ENCODE measurements around the gene COX17. TPM values are rescaled to one million over a fixed set of nuclear protein-coding genes. Genes with fewer than 3 reads are reported as not detected.

The COX17 gene
- total and polyA plus RNA-seq, 2 donors (not counting 3 experiments of a cell fraction or from before 2014, with no cell fraction given) = 19.8 to 37.6 TPM

DNA sequence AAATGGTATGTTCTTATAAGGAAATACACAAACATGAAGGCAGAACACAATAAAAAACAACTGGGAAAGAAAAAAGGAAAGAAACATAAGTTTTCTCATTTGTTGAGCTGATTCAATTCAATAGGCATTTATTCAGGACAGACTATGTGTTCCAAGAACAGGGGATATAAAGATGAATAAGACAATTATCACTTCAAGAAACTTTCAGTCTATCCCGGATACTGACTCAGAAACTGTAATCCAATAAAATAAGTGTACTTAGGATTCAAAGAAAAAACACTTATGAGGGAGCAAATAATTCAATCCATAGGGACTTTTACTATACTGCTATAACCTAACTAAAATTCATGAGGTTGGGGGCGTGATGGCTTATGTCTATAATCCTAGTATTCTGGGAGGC is 13.3 kb downstream of the COX17 start:
- dilution Hi-C loops (cut with MboI; ENCODE audit: extremely low pct_ligation_motif_present, low sequenced_read_pairs) (no loop called here), intact Hi-C loops (cut with micrococcal nuclease) (no loop called here)
- POLR2A ChIA-PET = no interaction called here
- DNase-seq (ENCODE audit: low read depth, low spot score) (no peak), FAIRE-seq (no peak)
- Histone ChIP-seq H2AFZ (ENCODE audit: low read depth, low read length) (no peak overlapping the region), H3K4me2 (ENCODE audit: insufficient read depth, low read length) (no peak overlapping the region), H4K20me1 (replicated peaks; ENCODE audit: control insufficient read depth, extremely low read depth, insufficient read depth, low read length) (no peaks in the 10 kb centered on the region), H3K4me3 (replicated peaks in 1 of 3; ENCODE audit: insufficient read depth in 1 of 3, low read depth in 1 of 3, low read length in 3 of 3) (no peak overlapping the region), H3K36me3 (ENCODE audit: control insufficient read depth in 2 of 2, extremely low read depth in 1 of 2, insufficient read depth in 2 of 2, low read length in 2 of 2) (no peaks in the 10 kb centered on the region), H3K4me1 (ENCODE audit: control insufficient read depth, extremely low read depth, insufficient read depth, low read length) (no peaks in the 10 kb centered on the region), H3K27ac (ENCODE audit: insufficient read depth, low read depth, low read length) (no peak overlapping the region), H3K9ac (replicated peaks; ENCODE audit: extremely low read depth, insufficient read depth, low read length) (no peak overlapping the region), H3K27me3 (ENCODE audit: control insufficient read depth in 2 of 2, insufficient read depth in 2 of 2, low read length in 2 of 2) (no peaks in the 10 kb centered on the region), H3K9me3 (replicated peaks; ENCODE audit: control insufficient read depth, insufficient read depth, low read length) (no peaks in the 10 kb centered on the region), H3K79me2 (ENCODE audit: control insufficient read depth, insufficient read depth, low read length) (no peaks in the 10 kb centered on the region), H3K9me1 (replicated peaks; ENCODE audit: control insufficient read depth, extremely low read depth, insufficient read depth, low read length) (no peaks in the 10 kb centered on the region)
- TF ChIP-seq POLR2AphosphoS5 (IDR thresholded peaks at IDR 0.05; ENCODE audit: insufficient read depth, low read depth, low read length) (no peak), MYC (IDR thresholded peaks at IDR 0.05; ENCODE audit: low read depth, low read length) (no peak), POLR2A (IDR thresholded peaks at IDR 0.05; ENCODE audit: low read depth, low read length) (no peak), FOS (IDR thresholded peaks at IDR 0.05; ENCODE audit: borderline replicate concordance, insufficient read depth, low read length) (no peak), JUN (IDR thresholded peaks at IDR 0.05; ENCODE audit: borderline replicate concordance, insufficient read depth, insufficient read length, low read depth) (no peak), GATA2 (IDR thresholded peaks at IDR 0.05; ENCODE audit: insufficient read depth, insufficient read length, low read depth, low read length) (no peak), EZH2 (IDR thresholded peaks at IDR 0.05; ENCODE audit: borderline replicate concordance, low read depth, low read length, severe bottlenecking) (no peak)
- TF ChIP-seq, protein P1, sequence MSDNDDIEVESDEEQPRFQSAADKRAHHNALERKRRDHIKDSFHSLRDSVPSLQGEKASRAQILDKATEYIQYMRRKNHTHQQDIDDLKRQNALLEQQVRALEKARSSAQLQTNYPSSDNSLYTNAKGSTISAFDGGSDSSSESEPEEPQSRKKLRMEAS (IDR thresholded peaks at IDR 0.05; ENCODE audit: insufficient read depth, insufficient read length) = no peak
- TF ChIP-seq, protein P2, sequence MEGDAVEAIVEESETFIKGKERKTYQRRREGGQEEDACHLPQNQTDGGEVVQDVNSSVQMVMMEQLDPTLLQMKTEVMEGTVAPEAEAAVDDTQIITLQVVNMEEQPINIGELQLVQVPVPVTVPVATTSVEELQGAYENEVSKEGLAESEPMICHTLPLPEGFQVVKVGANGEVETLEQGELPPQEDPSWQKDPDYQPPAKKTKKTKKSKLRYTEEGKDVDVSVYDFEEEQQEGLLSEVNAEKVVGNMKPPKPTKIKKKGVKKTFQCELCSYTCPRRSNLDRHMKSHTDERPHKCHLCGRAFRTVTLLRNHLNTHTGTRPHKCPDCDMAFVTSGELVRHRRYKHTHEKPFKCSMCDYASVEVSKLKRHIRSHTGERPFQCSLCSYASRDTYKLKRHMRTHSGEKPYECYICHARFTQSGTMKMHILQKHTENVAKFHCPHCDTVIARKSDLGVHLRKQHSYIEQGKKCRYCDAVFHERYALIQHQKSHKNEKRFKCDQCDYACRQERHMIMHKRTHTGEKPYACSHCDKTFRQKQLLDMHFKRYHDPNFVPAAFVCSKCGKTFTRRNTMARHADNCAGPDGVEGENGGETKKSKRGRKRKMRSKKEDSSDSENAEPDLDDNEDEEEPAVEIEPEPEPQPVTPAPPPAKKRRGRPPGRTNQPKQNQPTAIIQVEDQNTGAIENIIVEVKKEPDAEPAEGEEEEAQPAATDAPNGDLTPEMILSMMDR (IDR thresholded peaks at IDR 0.05; ENCODE audit: extremely low read depth in 1 of 2, insufficient read depth in 1 of 2, low read depth in 1 of 2, low read length in 2 of 2) = no peak
- CTCF ChIA-PET = interaction anchor here (1.0 to 2.0 kb wide), 5 partner anchors 8 to 140 kb away, joined by 3 to 6 read pairs (median 4); no protein-coding TSS in a partner anchor
- BruUV-seq (replicated peaks) = no TSS peak
